Endothelial cell of umbilical vein (primary cell): ENCODE results near the gene INCENP. TPM values are rescaled to one million over a fixed set of nuclear protein-coding genes. Genes with fewer than 3 reads are reported as not detected.

Source experiments
- BruUV-seq: library from RNA; stranded (reverse); fragments of 400-500 nt; replicated peaks from 2 replicates; lab custom pipeline; 2021; lab: Mats Ljungman, UMichigan
- CTCF ChIA-PET: fragments of 300-600, 350-600 bp; sonication (Branson Sonifier 250); formaldehyde crosslinking; loops from one replicate; lab custom pipeline; 2021; ENCODE audit warnings: antibody characterized with exemption, inconsistent platforms; lab: Charles Lee
- POLR2A ChIA-PET: fragments of 300-600, 350-600 bp; sonication (Branson Sonifier 250); formaldehyde crosslinking; loops from one replicate; lab custom pipeline; 2021; ENCODE audit warnings: antibody characterized with exemption, inconsistent platforms; lab: Charles Lee
- DNase-seq: peaks from one replicate; pipeline ENCODE4 v3.0.0-alpha.2; 2011; ENCODE audit warnings: low read depth, low spot score
- FAIRE-seq: peaks from 2 replicates; lab custom pipeline; 2011; peaks lifted over from hg19 to GRCh38; lab: Jason Lieb, UNC
- H2AFZ ChIP-seq: 2 replicates; pipeline ENCODE4 v1.6.0; 2012; ENCODE audit warnings: low read depth, low read length, control low read depth, inconsistent platforms
- H3K27ac ChIP-seq: 2 replicates; pipeline ENCODE4 v1.5.1; 2011; ENCODE audit warnings: low read depth, mild to moderate bottlenecking, control low read depth, low read length, moderate library complexity; ENCODE audit not compliant: insufficient read depth
- H3K27me3 ChIP-seq, 2 experiments: 2 replicates each; pipeline versions ENCODE4 v1.6.0 to v1.6.1; 2011; ENCODE audit warnings: low read length in 2 of 2, mixed read lengths in 1 of 2; ENCODE audit not compliant: control insufficient read depth in 2 of 2, insufficient read depth in 2 of 2
- H3K36me3 ChIP-seq, 2 experiments: 2 replicates in 1 of 2; 3 replicates in 1 of 2; pipeline ENCODE4 v1.5.1; 2011; ENCODE audit warnings: low read length in 2 of 2, mild to moderate bottlenecking in 1 of 2, moderate library complexity in 1 of 2; ENCODE audit not compliant: control insufficient read depth in 2 of 2, insufficient read depth in 2 of 2; ENCODE audit errors: extremely low read depth in 1 of 2
- H3K4me1 ChIP-seq: 3 replicates; pipeline ENCODE4 v1.5.1; 2011; ENCODE audit warnings: mild to moderate bottlenecking, low read length; ENCODE audit not compliant: control insufficient read depth, insufficient read depth; ENCODE audit errors: extremely low read depth
- H3K4me2 ChIP-seq: 2 replicates; pipeline ENCODE4 v1.6.1; 2011; ENCODE audit warnings: low read length, control low read depth, mixed read lengths; ENCODE audit not compliant: insufficient read depth
- H3K4me3 ChIP-seq, 3 experiments: fragments of 200-600 bp in 1 of 3; sonication (generic), shearing (Covaris generic) in 1 of 3; replicated peaks in 1 of 3; 2 replicates each; pipeline ENCODE4 v1.5.1; 2011 to 2016; ENCODE audit warnings: control low read depth in 3 of 3, low read length in 3 of 3, mild to moderate bottlenecking in 2 of 3, inconsistent platforms in 1 of 3, low read depth in 1 of 3, moderate library complexity in 1 of 3; ENCODE audit not compliant: insufficient read depth in 1 of 3
- H3K79me2 ChIP-seq: 2 replicates; pipeline ENCODE4 v1.6.0; 2012; ENCODE audit warnings: low read length, inconsistent platforms; ENCODE audit not compliant: control insufficient read depth, insufficient read depth
- H3K9ac ChIP-seq: replicated peaks from 2 replicates; pipeline ENCODE3; 2011; ENCODE audit warnings: low read length, control low read depth; ENCODE audit not compliant: insufficient read depth; ENCODE audit errors: extremely low read depth
- H3K9me1 ChIP-seq: replicated peaks from 3 replicates; pipeline ENCODE4 v1.6.0; 2011; ENCODE audit warnings: mild to moderate bottlenecking, low read length; ENCODE audit not compliant: control insufficient read depth, insufficient read depth; ENCODE audit errors: extremely low read depth
- H3K9me3 ChIP-seq: replicated peaks from 2 replicates; pipeline ENCODE4 v1.5.1; 2012; ENCODE audit warnings: low read length, inconsistent platforms; ENCODE audit not compliant: control insufficient read depth, insufficient read depth
- H4K20me1 ChIP-seq: replicated peaks from 2 replicates; pipeline ENCODE3; 2011; ENCODE audit warnings: mild to moderate bottlenecking, low read length; ENCODE audit not compliant: control insufficient read depth, insufficient read depth; ENCODE audit errors: extremely low read depth
- CTCF ChIP-seq, 2 donors: IDR thresholded peaks; 1 replicate in 1 of 2; 2 replicates in 1 of 2; pipeline ENCODE4 v1.5.1; 2011; ENCODE audit warnings: low read length in 2 of 2, mild to moderate bottlenecking in 2 of 2, moderate library complexity in 2 of 2, control low read depth in 1 of 2, inconsistent platforms in 1 of 2, low read depth in 1 of 2; ENCODE audit not compliant: insufficient read depth in 1 of 2; ENCODE audit errors: extremely low read depth in 1 of 2
- EZH2 ChIP-seq: IDR thresholded peaks from 2 replicates; pipeline ENCODE4 v1.6.1; 2012; ENCODE audit warnings: borderline replicate concordance, low read depth, mild to moderate bottlenecking, moderate library complexity, low read length, inconsistent platforms; ENCODE audit not compliant: severe bottlenecking
- FOS ChIP-seq: IDR thresholded peaks from 2 replicates; pipeline ENCODE4 v1.6.1; 2011; ENCODE audit warnings: mild to moderate bottlenecking, low read length, moderate library complexity, borderline replicate concordance; ENCODE audit not compliant: insufficient read depth
- GATA2 ChIP-seq: IDR thresholded peaks from 2 replicates; pipeline ENCODE4 v1.7.0; 2011; ENCODE audit warnings: low read depth, mild to moderate bottlenecking, moderate library complexity, mixed read lengths, low read length; ENCODE audit not compliant: insufficient read length, insufficient read depth
- JUN ChIP-seq: IDR thresholded peaks from 2 replicates; pipeline ENCODE4 v1.6.1; 2011; ENCODE audit warnings: borderline replicate concordance, low read depth; ENCODE audit not compliant: insufficient read length, insufficient read depth
- MYC ChIP-seq: IDR thresholded peaks from one replicate; pipeline ENCODE4 v1.6.1; 2011; ENCODE audit warnings: mild to moderate bottlenecking, low read depth, low read length
- dilution Hi-C: fragments of 300-500 bp; cut with MboI; formaldehyde crosslinking; loops from one replicate; pipeline ENCODE4 v1.15.0; 2019; ENCODE audit warnings: low sequenced_read_pairs; ENCODE audit not compliant: extremely low pct_ligation_motif_present
- intact Hi-C: fragments of 100-400 bp; cut with micrococcal nuclease; formaldehyde crosslinking; loops from one replicate; pipeline ENCODE4 v1.10.0; 2022
- polyA plus RNA-seq, 4 experiments: library from polyadenylated mRNA; depleted of rRNA in 3 of 4; stranded (reverse) in 3 of 4; unstranded in 1 of 4; fragments of >200 nt; gene quantifications; 2 replicates each; pipeline versions ENCODE4 v1.2.1 to v1.2.3, GENCODE V29; 2011 to 2012; ENCODE audit warnings: missing spikeins in 1 of 4
- total RNA-seq: library from RNA; stranded (reverse); gene quantifications from 2 replicates; pipeline ENCODE4 v1.2.3, GENCODE V29; 2021

Gene INCENP
- total and polyA plus RNA-seq, 2 donors (not counting 3 experiments of a cell fraction or from before 2014, with no cell fraction given), result 22.9 to 86.8 TPM

- H3K4me2 ChIP-seq, result no peak overlapping the region
- no peak overlapping the region for H3K9ac ChIP-seq
- BruUV-seq, result no TSS peak
- POLR2A ChIA-PET, result no interaction called here
- H3K27me3 ChIP-seq, result peaks cover 0 to 3% of the 10 kb centered on the region in 2 experiments
- no peak overlapping the region for H3K27ac ChIP-seq
- dilution Hi-C loops, result no loop called here
- H3K79me2 ChIP-seq, result no peaks in the 10 kb centered on the region
- H2AFZ ChIP-seq, result no peak overlapping the region
- CTCF ChIA-PET, result interaction anchor here (0.9 to 2.6 kb wide), 3 partner anchors 10 to 50 kb away, joined by 3 to 22 read pairs (median 4); no protein-coding TSS in a partner anchor
- H3K36me3 ChIP-seq, result no peaks in the 10 kb centered on the region
- H3K9me3 ChIP-seq, result no peaks in the 10 kb centered on the region
- no peak overlapping the region for H3K4me3 ChIP-seq
- DNase-seq (peak; percentile 31), FAIRE-seq (no peak)
- no peaks in the 10 kb centered on the region for H4K20me1 ChIP-seq
- no peaks in the 10 kb centered on the region for H3K9me1 ChIP-seq
- intact Hi-C loops, result no loop called here
- TF ChIP-seq JUN, result no peak
- no peak for TF ChIP-seq CTCF (IDR thresholded peaks at IDR 0.05; ENCODE audit: extremely low read depth in 1 of 2, insufficient read depth in 1 of 2, low read depth in 1 of 2, low read length in 2 of 2)
- no peak for TF ChIP-seq GATA2
- no peak for TF ChIP-seq EZH2
- TF ChIP-seq MYC, result no peak
- no peak for TF ChIP-seq FOS
- peaks cover 11% of the 10 kb centered on the region for H3K4me1 ChIP-seq
Measured at GRCh38 chr11:62157603-62158002, 33.8 kb downstream of the INCENP start.
